GM18867 (cell line): ENCODE measurements around the gene UCMA.
"Not testable (repeated sequence)": the region's sequence is repeated elsewhere in the genome, so short reads cannot be mapped to it uniquely, and the experiment has no call there.

Experiments
- ATAC-seq: cut with Tn5 transposase; IDR thresholded peaks from one replicate; pipeline ENCODE4 v1.9.1; 2021; ENCODE audit warnings: mild to moderate bottlenecking, moderate library complexity; ENCODE audit not compliant: unreplicated experiment

UCMA gene

GRCh38 chr10:13234736-13235135 is 562 bp upstream of the UCMA start:
- not testable (repeated sequence) for ATAC-seq

GRCh38 chr10:13233358-13233757 is 816 bp downstream of the UCMA start:
- no peak for ATAC-seq

GRCh38 chr10:13231808-13232207 is 2.4 kb downstream of the UCMA start:
- no peak for ATAC-seq

GRCh38 chr10:13231190-13231589 is 3.0 kb downstream of the UCMA start:
- ATAC-seq, result no peak

GRCh38 chr10:13227031-13227430 is 7.1 kb downstream of the UCMA start:
- no peak for ATAC-seq

GRCh38 chr10:13225601-13226000 is 8.6 kb downstream of the UCMA start:
- no peak for ATAC-seq

- no peak for ATAC-seq
These were observed 9.8 kb downstream of the UCMA start for GRCh38 chr10:13224210-13224995.

GRCh38 chr10:13223241-13223640 is 10.9 kb downstream of the UCMA start:
- no peak for ATAC-seq

- ATAC-seq, result no peak
These were observed 11.6 kb downstream of the UCMA start for GRCh38 chr10:13222566-13222965.

- ATAC-seq, result no peak
These were observed 12.0 kb downstream of the UCMA start for GRCh38 chr10:13222151-13222550.

GRCh38 chr10:13221572-13221971 is 12.6 kb downstream of the UCMA start:
- ATAC-seq, result no peak

GRCh38 chr10:13219685-13220670 is 14.2 kb downstream of the UCMA start:
- ATAC-seq, result peak; percentile 63

- no peak for ATAC-seq
These were observed 15.3 kb downstream of the UCMA start for GRCh38 chr10:13218878-13219277.

GRCh38 chr10:13213163-13213562 is 21.0 kb downstream of the UCMA start:
- ATAC-seq, result no peak

GRCh38 chr10:13206546-13207443 is 27.4 kb downstream of the UCMA start:
- no peak for ATAC-seq

GRCh38 chr10:13206091-13206490 is 28.1 kb downstream of the UCMA start:
- ATAC-seq, result no peak

- ATAC-seq, result no peak
These were observed 33.0 kb downstream of the UCMA start for GRCh38 chr10:13201132-13201531.

- ATAC-seq, result no peak
These were observed 39.2 kb downstream of the UCMA start for GRCh38 chr10:13195016-13195415.

- no peak for ATAC-seq
These were observed 40.5 kb downstream of the UCMA start for GRCh38 chr10:13193637-13194036.

GRCh38 chr10:13191362-13191761 is 42.8 kb downstream of the UCMA start:
- no peak for ATAC-seq

GRCh38 chr10:13190816-13191215 is 43.4 kb downstream of the UCMA start:
- no peak for ATAC-seq
